Right kidney (tissue), 1 donor: ENCODE data around the gene PDP2.
"Not testable (repeated sequence)": the region's sequence is repeated elsewhere in the genome, so short reads cannot be mapped to it uniquely, and the experiment has no call there.

Source experiments
- DNase-seq: peaks from one replicate; pipeline ENCODE4 v3.0.0-alpha.2; 2016

Gene PDP2

GRCh38 chr16:66886321-66886720 lies 6.0 kb downstream of the PDP2 start:
- no peak for DNase-seq

- DNase-seq: no peak
Measured at GRCh38 chr16:66886914-66887313, 6.6 kb downstream of the PDP2 start.

- DNase-seq: no peak
Measured at GRCh38 chr16:66888647-66889615, 8.6 kb downstream of the PDP2 start.

- no peak for DNase-seq
Measured at GRCh38 chr16:66889622-66890021, 9.3 kb downstream of the PDP2 start.

GRCh38 chr16:66890799-66891198 lies 10.5 kb downstream of the PDP2 start:
- no peak for DNase-seq

GRCh38 chr16:66891360-66891759 lies 11.0 kb downstream of the PDP2 start:
- DNase-seq: no peak

GRCh38 chr16:66891797-66892196 lies 11.5 kb downstream of the PDP2 start:
- no peak for DNase-seq

- no peak for DNase-seq
Measured at GRCh38 chr16:66894055-66894454, 13.7 kb downstream of the PDP2 start.

GRCh38 chr16:66894948-66895688 lies 14.8 kb downstream of the PDP2 start:
- DNase-seq: peak; percentile 68

GRCh38 chr16:66895689-66895979 lies 15.3 kb downstream of the PDP2 start:
- DNase-seq: no peak

- no peak for DNase-seq
Measured at GRCh38 chr16:66895999-66896398, 15.7 kb downstream of the PDP2 start.

- not testable (repeated sequence) for DNase-seq
Measured at GRCh38 chr16:66896682-66897081, 16.4 kb downstream of the PDP2 start.

- no peak for DNase-seq
Measured at GRCh38 chr16:66898207-66898606, 17.9 kb downstream of the PDP2 start.

- no peak for DNase-seq
Measured at GRCh38 chr16:66898933-66899309, 18.6 kb downstream of the PDP2 start.

GRCh38 chr16:66899310-66899944 lies 19.1 kb downstream of the PDP2 start:
- no peak for DNase-seq

- DNase-seq: peak; percentile 65
Measured at GRCh38 chr16:66899945-66900710, 19.8 kb downstream of the PDP2 start.

- no peak for DNase-seq
Measured at GRCh38 chr16:66900721-66901441, 20.6 kb downstream of the PDP2 start.

GRCh38 chr16:66901626-66902025 lies 21.3 kb downstream of the PDP2 start:
- DNase-seq: no peak

GRCh38 chr16:66902648-66903543 lies 22.6 kb downstream of the PDP2 start:
- DNase-seq: no peak

- DNase-seq: no peak
Measured at GRCh38 chr16:66903544-66904427, 23.5 kb downstream of the PDP2 start.
